IMR-90 (cell line): ENCODE data around the gene ABI3BP. TPM values are rescaled to one million over a fixed set of nuclear protein-coding genes. Genes with fewer than 3 reads are reported as not detected.

Experiments
- ATAC-seq: fragments of 200-7000 bp; cut with Tn5 transposase; 2 replicates; pipeline ENCODE4 v1.9.1; 2020; ENCODE audit warnings: low read depth, mild to moderate bottlenecking, moderate library complexity
- BruUV-seq: library from RNA; stranded (reverse); fragments of 400-500 nt; replicated peaks from 2 replicates; lab custom pipeline; 2021; lab: Mats Ljungman, UMichigan
- CTCF ChIA-PET: fragments of 300-600 bp; formaldehyde crosslinking; extraction: SDS; loops from one replicate; lab custom pipeline; 2021; ENCODE audit warnings: antibody characterized with exemption; lab: Yijun Ruan, JAX
- POLR2A ChIA-PET: fragments of 300-600 bp; sonication (Branson Sonifier 250); formaldehyde crosslinking; loops from one replicate; lab custom pipeline; 2022; ENCODE audit warnings: antibody characterized with exemption; ENCODE audit not compliant: unreplicated experiment; lab: Charles Lee
- DNase-seq: peaks from one replicate; pipeline ENCODE4 v3.0.0; 2013
- H2AFZ ChIP-seq: replicated peaks from 2 replicates; pipeline ENCODE3; 2013; ENCODE audit warnings: low read length, mild to moderate bottlenecking; ENCODE audit not compliant: poor library complexity
- H2AK5ac ChIP-seq: 2 replicates; pipeline ENCODE4 v1.6.1; 2013; ENCODE audit warnings: low read depth, low read length, inconsistent platforms
- H2AK9ac ChIP-seq: replicated peaks from 2 replicates; pipeline ENCODE3; 2013; ENCODE audit warnings: mild to moderate bottlenecking, low read depth, low read length, moderate library complexity; ENCODE audit not compliant: poor library complexity
- H2BK120ac ChIP-seq: 2 replicates; pipeline ENCODE4 v1.6.1; 2013; ENCODE audit warnings: low read depth, low read length, inconsistent platforms
- H2BK15ac ChIP-seq: 3 replicates; pipeline ENCODE4 v1.6.1; 2013; ENCODE audit warnings: low read depth, low read length, inconsistent platforms
- H2BK20ac ChIP-seq: 2 replicates; pipeline ENCODE4 v1.6.1; 2013; ENCODE audit warnings: low read depth, mild to moderate bottlenecking, inconsistent platforms, low read length, moderate library complexity
- H2BK5ac ChIP-seq: 2 replicates; pipeline ENCODE4 v1.6.1; 2013; ENCODE audit warnings: mild to moderate bottlenecking, low read depth, low read length, inconsistent platforms; ENCODE audit not compliant: poor library complexity, severe bottlenecking
- H3K14ac ChIP-seq: replicated peaks from 2 replicates; pipeline ENCODE4 v1.6.1; 2013; ENCODE audit warnings: low read depth, low read length, inconsistent platforms
- H3K18ac ChIP-seq: 2 replicates; pipeline ENCODE4 v1.6.1; 2013; ENCODE audit warnings: low read depth, low read length, control low read depth
- H3K23ac ChIP-seq: 2 replicates; pipeline ENCODE4 v1.6.1; 2013; ENCODE audit warnings: low read depth, low read length, inconsistent platforms
- H3K27ac ChIP-seq: 2 replicates; pipeline ENCODE4 v1.5.1; 2013; ENCODE audit warnings: mild to moderate bottlenecking, control low read depth, low read length; ENCODE audit not compliant: insufficient read depth
- H3K27me3 ChIP-seq: 2 replicates; pipeline ENCODE4 v1.6.1; 2013; ENCODE audit warnings: low read length; ENCODE audit not compliant: control insufficient read depth, insufficient read depth
- H3K36me3 ChIP-seq: 2 replicates; pipeline ENCODE4 v1.6.1; 2013; ENCODE audit warnings: low read length, mixed read lengths; ENCODE audit not compliant: control insufficient read depth, insufficient read depth
- H3K4ac ChIP-seq: 2 replicates; pipeline ENCODE4 v1.6.1; 2013; ENCODE audit warnings: low read depth, low read length, inconsistent platforms
- H3K4me1 ChIP-seq: 2 replicates; pipeline ENCODE4 v1.6.1; 2013; ENCODE audit warnings: low read length, mixed read lengths; ENCODE audit not compliant: control insufficient read depth, insufficient read depth
- H3K4me2 ChIP-seq: 2 replicates; pipeline ENCODE4 v1.6.1; 2013; ENCODE audit warnings: low read depth, mild to moderate bottlenecking, control low read depth, low read length, moderate library complexity
- H3K4me3 ChIP-seq: 2 replicates; pipeline ENCODE4 v1.5.1; 2013; ENCODE audit warnings: low read depth, mild to moderate bottlenecking, control low read depth, low read length, moderate library complexity; ENCODE audit not compliant: insufficient read depth
- H3K56ac ChIP-seq: 2 replicates; pipeline ENCODE4 v1.6.1; 2013; ENCODE audit warnings: low read length, inconsistent platforms; ENCODE audit not compliant: insufficient read depth; ENCODE audit errors: extremely low read depth
- H3K79me1 ChIP-seq, 2 experiments: 2 replicates each; pipeline ENCODE4 v1.6.1; 2013; ENCODE audit warnings: low read length in 2 of 2, inconsistent platforms in 1 of 2, low read depth in 1 of 2
- H3K9ac ChIP-seq: 2 replicates; pipeline ENCODE4 v1.6.1; 2013; ENCODE audit warnings: low read depth, low read length, control low read depth
- H3K9me1 ChIP-seq: 2 replicates; pipeline ENCODE4 v1.6.1; 2013; ENCODE audit warnings: low read length, inconsistent platforms; ENCODE audit not compliant: insufficient read depth
- H3K9me3 ChIP-seq: 2 replicates; pipeline ENCODE4 v1.6.1; 2013; ENCODE audit warnings: low read length; ENCODE audit not compliant: control insufficient read depth, insufficient read depth
- H4K20me1 ChIP-seq: 2 replicates; pipeline ENCODE4 v1.6.1; 2013; ENCODE audit warnings: low read length, inconsistent platforms; ENCODE audit not compliant: insufficient read depth
- H4K5ac ChIP-seq: 2 replicates; pipeline ENCODE4 v1.6.1; 2013; ENCODE audit warnings: mild to moderate bottlenecking, low read depth, low read length, control low read depth
- H4K8ac ChIP-seq, 2 experiments: 2 replicates each; pipeline ENCODE4 v1.6.1; 2013; ENCODE audit warnings: low read depth in 2 of 2, low read length in 2 of 2, control low read depth in 1 of 2, inconsistent platforms in 1 of 2
- H4K91ac ChIP-seq: 2 replicates; pipeline ENCODE4 v1.6.1; 2013; ENCODE audit warnings: low read depth, low read length, inconsistent platforms; ENCODE audit not compliant: insufficient read depth
- MAZ ChIP-seq: IDR thresholded peaks from 2 replicates; pipeline ENCODE4 v1.6.1; 2012; ENCODE audit warnings: low read depth, mild to moderate bottlenecking, low read length, improper control_type of control experiment, moderate library complexity, borderline replicate concordance
- NFE2L2 ChIP-seq: fragments of 150-350 bp; IDR thresholded peaks from 2 replicates; pipeline ENCODE4 v1.6.1; 2016; ENCODE audit warnings: low read depth, mild to moderate bottlenecking, low read length
- POLR2A ChIP-seq: IDR thresholded peaks from 2 replicates; pipeline ENCODE4 v1.6.1; 2012; ENCODE audit warnings: mild to moderate bottlenecking, low read depth, low read length
- RAD21 ChIP-seq: IDR thresholded peaks from 2 replicates; pipeline ENCODE4 v1.6.1; 2012; ENCODE audit warnings: low read length, improper control_type of control experiment
- SMC3 ChIP-seq: fragments of 150-350 bp; IDR thresholded peaks from 2 replicates; pipeline ENCODE4 v1.6.1; 2016; ENCODE audit warnings: low read depth, mild to moderate bottlenecking, antibody characterized with exemption, low read length, moderate library complexity
- WGBS, 2 experiments: methylation state at CpG; one replicate each; pipeline versions ENCODE4 v1.1.5 to v1.1.7; 2013; ENCODE audit warnings: missing lambda C conversion rate in 2 of 2; ENCODE audit not compliant: insufficient read length in 1 of 2; ENCODE audit errors: extremely low coverage in 2 of 2; 5-methylcytosine and 5-hydroxymethylcytosine counted together
- dilution Hi-C: fragments of 300-500 bp; cut with HindIII; formaldehyde crosslinking; loops from one replicate; pipeline ENCODE4 v1.14.3; 2018; ENCODE audit warnings: low sequenced_read_pairs; ENCODE audit not compliant: unreplicated experiment
- in situ Hi-C: fragments of 300-500 bp; cut with MboI; formaldehyde crosslinking; loops from 3 replicates; pipeline ENCODE4 v1.14.3; 2019; ENCODE audit warnings: low sequenced_read_pairs, inconsistent platforms, mixed read lengths
- intact Hi-C: fragments of 100-400 bp; cut with micrococcal nuclease; formaldehyde crosslinking; loops from 2 replicates; pipeline ENCODE4 v1.10.0; 2022
- polyA plus RNA-seq, 3 experiments: library from polyadenylated mRNA; depleted of rRNA; stranded (reverse); fragments of >200 nt; gene quantifications; 2 replicates each; pipeline ENCODE4 v1.2.3, GENCODE V29; 2012; ENCODE audit warnings: low replicate concordance in 1 of 3
- total RNA-seq: library from RNA; depleted of rRNA; stranded (reverse); fragments of >200 nt; gene quantifications from 2 replicates; pipeline ENCODE4 v1.2.3, GENCODE V29; 2012
- TF ChIP-seq, protein P1 (sequence below): conservative IDR thresholded peaks from 2 replicates; pipeline ENCODE4 v1.5.1; 2012; ENCODE audit warnings: mild to moderate bottlenecking, low read depth, low read length, improper control_type of control experiment

ABI3BP gene
- total and polyA plus RNA-seq, 2 of the 4 experiments (the other 2 are of a cell fraction): 3.0 to 26.7 TPM

DNA sequence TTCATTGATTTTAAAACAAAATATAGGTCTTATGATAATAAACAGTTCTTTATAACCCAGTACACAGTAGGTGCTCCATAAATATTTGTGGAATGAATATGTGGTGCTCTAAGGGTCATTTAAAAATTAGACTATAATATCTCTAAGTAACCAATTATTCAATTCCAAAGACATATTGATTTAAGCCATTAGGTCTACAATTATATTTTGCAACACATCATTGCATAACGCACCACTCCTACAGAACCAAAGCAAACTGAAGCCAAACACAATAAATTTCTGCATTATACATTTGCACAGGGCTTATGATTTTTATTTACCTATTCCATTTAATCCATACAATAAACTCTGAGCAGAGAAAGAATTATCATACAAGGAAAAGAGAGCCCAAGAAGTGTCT lies 104.3 kb downstream of the ABI3BP start:
- ATAC-seq (no peak), DNase-seq (no peak)
- H3K56ac ChIP-seq: no peak overlapping the region
- H2BK5ac ChIP-seq: no peak overlapping the region
- H3K4ac ChIP-seq: no peak overlapping the region
- no peak overlapping the region for H4K8ac ChIP-seq
- no peak overlapping the region for H3K23ac ChIP-seq
- no peak overlapping the region for H2AFZ ChIP-seq
- no peak overlapping the region for H2AK9ac ChIP-seq
- H3K14ac ChIP-seq: no peak overlapping the region
- H3K27ac ChIP-seq: no peak overlapping the region
- POLR2A ChIA-PET: no interaction called here
- BruUV-seq: no TSS peak
- H3K79me1 ChIP-seq: no peaks in the 10 kb centered on the region
- no peaks in the 10 kb centered on the region for H3K4me1 ChIP-seq
- no peaks in the 10 kb centered on the region for H3K27me3 ChIP-seq
- in situ Hi-C loops: no loop called here
- dilution Hi-C loops: no loop called here
- no peak overlapping the region for H2BK15ac ChIP-seq
- H3K18ac ChIP-seq: no peak overlapping the region
- H3K4me3 ChIP-seq: no peak overlapping the region
- intact Hi-C loops: no loop called here
- H3K9ac ChIP-seq: no peak overlapping the region
- no peak overlapping the region for H2BK20ac ChIP-seq
- H3K9me3 ChIP-seq: no peaks in the 10 kb centered on the region
- H4K91ac ChIP-seq: no peak overlapping the region
- H2BK120ac ChIP-seq: no peak overlapping the region
- H3K9me1 ChIP-seq: no peaks in the 10 kb centered on the region
- WGBS, 2 experiments: no CpG with 5 or more reads among the region's 1 CpG
- no peaks in the 10 kb centered on the region for H4K20me1 ChIP-seq
- no peak overlapping the region for H2AK5ac ChIP-seq
- TF ChIP-seq NFE2L2 (no peak), MAZ (no peak), SMC3 (no peak), RAD21 (no peak), POLR2A (no peak)
- TF ChIP-seq, protein P1, sequence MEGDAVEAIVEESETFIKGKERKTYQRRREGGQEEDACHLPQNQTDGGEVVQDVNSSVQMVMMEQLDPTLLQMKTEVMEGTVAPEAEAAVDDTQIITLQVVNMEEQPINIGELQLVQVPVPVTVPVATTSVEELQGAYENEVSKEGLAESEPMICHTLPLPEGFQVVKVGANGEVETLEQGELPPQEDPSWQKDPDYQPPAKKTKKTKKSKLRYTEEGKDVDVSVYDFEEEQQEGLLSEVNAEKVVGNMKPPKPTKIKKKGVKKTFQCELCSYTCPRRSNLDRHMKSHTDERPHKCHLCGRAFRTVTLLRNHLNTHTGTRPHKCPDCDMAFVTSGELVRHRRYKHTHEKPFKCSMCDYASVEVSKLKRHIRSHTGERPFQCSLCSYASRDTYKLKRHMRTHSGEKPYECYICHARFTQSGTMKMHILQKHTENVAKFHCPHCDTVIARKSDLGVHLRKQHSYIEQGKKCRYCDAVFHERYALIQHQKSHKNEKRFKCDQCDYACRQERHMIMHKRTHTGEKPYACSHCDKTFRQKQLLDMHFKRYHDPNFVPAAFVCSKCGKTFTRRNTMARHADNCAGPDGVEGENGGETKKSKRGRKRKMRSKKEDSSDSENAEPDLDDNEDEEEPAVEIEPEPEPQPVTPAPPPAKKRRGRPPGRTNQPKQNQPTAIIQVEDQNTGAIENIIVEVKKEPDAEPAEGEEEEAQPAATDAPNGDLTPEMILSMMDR: no peak
- CTCF ChIA-PET: no interaction called here
- no peak overlapping the region for H3K4me2 ChIP-seq
- no peaks in the 10 kb centered on the region for H3K36me3 ChIP-seq
- no peak overlapping the region for H4K5ac ChIP-seq
